HG03460 (cell line): ENCODE data around the gene ARL5A.
"Not testable (repeated sequence)": the region's sequence is repeated elsewhere in the genome, so short reads cannot be mapped to it uniquely, and the experiment has no call there.

Source experiments
- ATAC-seq: cut with Tn5 transposase; IDR thresholded peaks from one replicate; pipeline ENCODE4 v1.9.1; 2021; ENCODE audit not compliant: unreplicated experiment

ARL5A gene

GRCh38 chr2:151796774-151797173 is 31.4 kb downstream of the ARL5A start:
- ATAC-seq = no peak

- ATAC-seq = no peak
These were observed 32.5 kb downstream of the ARL5A start for GRCh38 chr2:151795646-151796240.

DNA sequence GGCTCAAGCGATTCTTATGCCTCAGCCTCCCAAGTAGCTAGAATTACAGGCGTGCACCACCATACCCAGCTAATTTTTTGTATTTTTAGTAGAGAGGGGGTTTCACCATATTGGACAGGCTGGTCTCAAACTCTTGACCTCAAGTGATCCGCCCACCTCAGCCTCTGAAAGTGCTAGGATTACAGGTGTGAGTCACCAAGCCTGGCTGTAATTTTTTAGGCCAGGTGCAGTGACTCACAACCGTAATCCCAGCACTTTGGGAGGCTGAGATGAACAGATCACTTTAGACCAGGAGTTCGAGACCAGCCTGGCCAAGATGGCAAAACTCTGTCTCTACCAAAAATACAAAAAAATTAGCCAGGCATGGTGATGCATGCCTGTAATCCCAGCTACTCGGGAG is 33.8 kb downstream of the ARL5A start:
- not testable (repeated sequence) for ATAC-seq

DNA sequence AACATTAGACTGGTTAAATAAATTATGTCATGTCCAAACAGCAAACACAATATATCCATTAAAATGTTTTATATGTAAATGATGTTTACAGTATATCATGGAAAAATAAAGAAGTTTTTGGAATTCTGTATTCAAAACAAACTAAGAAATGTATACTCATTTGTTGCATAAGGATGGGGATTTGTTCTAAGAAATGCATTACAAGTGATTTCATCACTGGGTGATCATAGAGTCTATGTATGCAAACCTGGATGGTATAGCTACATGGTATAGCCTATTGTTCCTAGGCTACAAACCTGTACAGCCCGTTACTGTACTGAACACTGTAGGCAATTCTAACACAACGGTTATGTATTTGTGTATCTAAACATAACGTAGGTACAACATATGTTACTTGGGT is 35.1 kb downstream of the ARL5A start:
- no peak for ATAC-seq

- ATAC-seq = no peak
These were observed 35.6 kb downstream of the ARL5A start for GRCh38 chr2:151792589-151792988.

GRCh38 chr2:151791545-151791944 is 36.7 kb downstream of the ARL5A start:
- ATAC-seq = no peak

DNA sequence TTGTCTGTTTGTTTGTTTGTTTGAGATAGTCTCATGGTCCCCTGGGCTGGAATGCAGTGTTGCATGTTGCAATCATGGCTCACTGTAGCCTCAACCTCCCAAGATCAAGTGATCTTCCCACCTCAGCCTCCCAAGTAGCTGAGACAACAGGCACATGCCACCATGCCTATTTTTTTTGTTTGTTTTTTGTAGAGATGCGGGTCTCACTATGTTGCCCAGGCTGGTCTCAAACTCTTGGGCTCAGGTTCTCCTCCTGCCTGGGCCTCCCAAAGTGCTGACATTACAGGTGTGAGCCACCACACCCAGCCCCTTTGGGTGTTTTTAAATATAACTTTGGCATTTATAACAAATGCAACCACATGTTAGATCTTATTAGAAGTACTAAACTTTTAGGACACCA is 37.5 kb downstream of the ARL5A start:
- ATAC-seq = no peak

GRCh38 chr2:151789055-151789834 is 39.0 kb downstream of the ARL5A start:
- no peak for ATAC-seq

DNA sequence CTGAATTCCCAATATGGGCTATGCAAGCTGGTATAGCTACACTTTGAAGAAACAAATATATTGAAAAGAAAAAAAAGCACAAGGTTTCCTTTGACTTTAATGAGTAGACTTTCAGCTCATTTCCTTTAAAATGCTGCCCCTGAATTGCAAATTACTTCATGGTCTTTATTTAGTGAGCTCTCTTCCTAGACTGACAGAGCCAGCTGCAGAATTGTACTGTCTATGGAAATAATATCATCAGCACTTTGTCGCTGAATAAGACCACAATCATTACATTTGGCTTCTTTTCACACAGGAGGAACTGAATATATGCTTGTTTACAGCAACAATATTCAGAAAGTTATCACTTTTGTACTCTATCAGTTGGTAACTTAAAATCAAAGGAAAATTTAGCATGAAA is 41.7 kb downstream of the ARL5A start:
- ATAC-seq = no peak

GRCh38 chr2:151786077-151786476 is 42.1 kb downstream of the ARL5A start:
- no peak for ATAC-seq

GRCh38 chr2:151783133-151783520 is 45.1 kb downstream of the ARL5A start:
- no peak for ATAC-seq

DNA sequence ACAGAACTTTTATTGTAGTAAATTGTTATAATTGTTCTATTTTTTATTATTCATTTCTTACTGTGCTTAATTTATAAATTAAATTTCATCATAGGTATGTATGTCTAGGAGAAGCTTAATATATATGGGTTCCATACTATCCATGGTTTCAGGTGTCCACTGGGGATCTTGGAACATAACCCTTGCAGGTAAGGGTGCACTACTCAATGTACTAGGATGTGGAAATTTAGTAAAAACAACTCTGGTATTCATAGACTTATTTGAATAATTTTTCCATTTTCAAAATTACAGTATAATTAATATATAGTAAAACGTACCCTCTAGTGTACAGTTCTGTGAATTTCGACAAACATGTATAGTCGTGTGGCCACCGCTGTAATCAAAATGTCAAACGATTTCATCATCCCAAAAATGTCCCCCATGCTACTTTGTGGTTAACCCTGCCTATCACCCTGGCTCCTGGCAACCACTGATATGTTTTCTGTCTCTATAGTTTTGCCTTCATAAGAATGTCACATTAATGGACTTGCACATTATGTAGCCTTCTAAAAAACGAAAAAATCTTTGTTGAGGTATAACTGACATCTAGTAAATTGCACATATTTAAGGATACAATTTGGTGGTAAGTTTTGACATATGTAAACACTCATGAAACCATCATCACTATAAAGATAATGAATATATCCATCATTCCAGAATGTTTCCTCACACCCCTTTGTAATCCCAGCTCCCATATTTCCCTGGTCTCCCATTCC is 45.7 kb downstream of the ARL5A start:
- no peak for ATAC-seq

DNA sequence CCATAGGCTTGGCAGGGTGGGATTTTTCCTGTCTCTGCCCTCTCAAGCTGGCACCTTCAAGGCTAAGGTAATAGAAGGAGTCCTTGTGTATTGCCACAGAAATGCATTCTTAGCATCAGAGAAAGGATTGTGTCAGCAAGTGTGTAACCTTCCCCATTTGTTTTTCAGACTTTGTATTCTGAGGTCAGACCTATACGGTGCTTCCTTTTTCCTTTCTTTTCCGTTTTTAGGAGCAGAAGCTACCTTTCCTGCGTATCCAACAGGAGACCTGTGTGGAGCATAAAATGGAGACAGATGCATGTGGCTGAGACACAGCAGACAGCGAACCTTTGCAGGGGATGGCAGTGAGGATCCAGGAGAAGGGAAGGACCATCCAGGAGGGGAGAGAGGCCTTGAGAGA is 46.6 kb downstream of the ARL5A start:
- ATAC-seq = no peak

DNA sequence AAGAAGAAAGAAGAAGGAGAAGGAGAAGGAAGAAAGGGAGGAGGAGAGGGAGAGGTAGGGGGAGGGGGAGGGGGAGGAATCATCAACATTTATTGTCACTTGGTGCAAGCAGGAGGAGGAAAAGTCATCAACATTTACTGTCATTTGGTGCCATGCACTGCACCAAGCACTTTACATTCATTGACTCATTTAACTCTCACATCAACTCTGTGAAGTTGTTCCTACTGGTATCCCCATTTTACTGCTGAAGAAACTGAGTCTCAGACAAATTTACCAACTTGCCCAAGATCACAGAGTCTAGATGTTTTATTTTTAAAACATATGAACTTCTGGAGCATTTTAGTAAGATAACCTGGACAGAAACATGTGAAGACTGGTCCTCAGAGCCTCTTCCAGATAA is 47.3 kb downstream of the ARL5A start:
- ATAC-seq = no peak

DNA sequence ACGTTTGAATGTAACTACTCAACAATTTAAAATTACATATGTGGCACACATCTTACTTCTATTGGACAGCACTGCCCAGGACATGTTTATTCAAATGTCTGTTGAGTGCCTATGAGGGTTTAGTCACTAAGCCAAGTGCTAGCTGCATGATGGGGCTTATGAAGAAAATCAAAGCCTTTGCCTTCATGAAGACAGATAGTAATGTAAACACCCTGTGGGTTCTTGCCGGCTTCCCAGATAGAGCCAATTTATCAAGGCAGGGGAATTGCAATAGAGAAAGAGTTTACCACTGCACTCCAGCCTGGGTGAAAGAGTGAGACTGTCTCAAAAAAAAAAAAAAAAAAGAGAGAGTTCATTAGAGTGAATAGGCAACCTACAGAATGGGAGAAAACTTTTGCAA is 50.3 kb downstream of the ARL5A start:
- ATAC-seq = no peak

GRCh38 chr2:151777487-151777886 is 50.7 kb downstream of the ARL5A start:
- no peak for ATAC-seq

- no peak for ATAC-seq
These were observed 51.9 kb downstream of the ARL5A start for GRCh38 chr2:151776367-151776766.

- no peak for ATAC-seq
These were observed 53.0 kb downstream of the ARL5A start for GRCh38 chr2:151775057-151775740.

DNA sequence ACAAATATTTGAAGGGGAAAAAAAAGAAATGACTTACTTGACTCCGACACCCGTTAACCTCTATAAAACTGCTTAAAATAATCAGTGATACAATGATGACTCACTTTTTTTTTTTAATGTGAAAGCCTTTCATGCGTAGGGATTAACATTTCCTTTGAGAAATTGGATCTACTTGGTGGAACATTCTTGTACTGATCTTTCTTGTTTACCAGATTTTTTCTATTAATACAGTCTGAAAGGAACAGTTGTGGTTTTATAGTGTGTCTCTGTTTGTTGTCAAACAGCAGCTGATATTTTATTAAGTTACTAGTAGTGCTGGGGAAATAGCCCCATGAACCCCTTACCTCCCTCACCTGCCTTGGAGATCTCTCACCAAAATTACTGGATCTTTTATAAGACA is 53.7 kb downstream of the ARL5A start:
- ATAC-seq = no peak

GRCh38 chr2:151771599-151772358 is 56.4 kb downstream of the ARL5A start:
- ATAC-seq = peak; percentile 94

DNA sequence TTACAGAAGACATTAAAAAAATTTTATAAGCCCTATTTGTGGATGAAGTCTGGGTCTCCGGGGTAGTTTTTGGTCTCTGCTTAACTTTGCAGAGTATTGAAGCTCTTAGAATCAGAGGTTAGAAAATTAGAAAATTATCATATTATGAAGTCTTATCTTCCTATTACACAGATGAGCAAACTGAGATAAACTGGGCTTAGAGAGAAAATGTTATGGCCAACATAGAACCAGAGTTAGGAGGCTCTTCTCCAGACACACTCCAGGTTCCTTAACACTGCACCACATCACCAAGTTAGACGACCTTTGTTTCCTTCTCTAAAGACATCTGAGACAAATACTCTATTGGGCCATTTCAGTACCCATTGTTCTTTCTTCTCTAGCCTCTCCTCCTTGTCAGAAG is 57.2 kb downstream of the ARL5A start:
- peak; percentile 19 for ATAC-seq
